EL (cell line): Measurements from ENCODE around the gene ADGRF1.
"Not testable (repeated sequence)": the region's sequence is repeated elsewhere in the genome, so short reads cannot be mapped to it uniquely, and the experiment has no call there.

Experiments
- DNase-seq: peaks from one replicate; pipeline ENCODE4 v3.0.0-alpha.2; 2016

ADGRF1 gene

DNA sequence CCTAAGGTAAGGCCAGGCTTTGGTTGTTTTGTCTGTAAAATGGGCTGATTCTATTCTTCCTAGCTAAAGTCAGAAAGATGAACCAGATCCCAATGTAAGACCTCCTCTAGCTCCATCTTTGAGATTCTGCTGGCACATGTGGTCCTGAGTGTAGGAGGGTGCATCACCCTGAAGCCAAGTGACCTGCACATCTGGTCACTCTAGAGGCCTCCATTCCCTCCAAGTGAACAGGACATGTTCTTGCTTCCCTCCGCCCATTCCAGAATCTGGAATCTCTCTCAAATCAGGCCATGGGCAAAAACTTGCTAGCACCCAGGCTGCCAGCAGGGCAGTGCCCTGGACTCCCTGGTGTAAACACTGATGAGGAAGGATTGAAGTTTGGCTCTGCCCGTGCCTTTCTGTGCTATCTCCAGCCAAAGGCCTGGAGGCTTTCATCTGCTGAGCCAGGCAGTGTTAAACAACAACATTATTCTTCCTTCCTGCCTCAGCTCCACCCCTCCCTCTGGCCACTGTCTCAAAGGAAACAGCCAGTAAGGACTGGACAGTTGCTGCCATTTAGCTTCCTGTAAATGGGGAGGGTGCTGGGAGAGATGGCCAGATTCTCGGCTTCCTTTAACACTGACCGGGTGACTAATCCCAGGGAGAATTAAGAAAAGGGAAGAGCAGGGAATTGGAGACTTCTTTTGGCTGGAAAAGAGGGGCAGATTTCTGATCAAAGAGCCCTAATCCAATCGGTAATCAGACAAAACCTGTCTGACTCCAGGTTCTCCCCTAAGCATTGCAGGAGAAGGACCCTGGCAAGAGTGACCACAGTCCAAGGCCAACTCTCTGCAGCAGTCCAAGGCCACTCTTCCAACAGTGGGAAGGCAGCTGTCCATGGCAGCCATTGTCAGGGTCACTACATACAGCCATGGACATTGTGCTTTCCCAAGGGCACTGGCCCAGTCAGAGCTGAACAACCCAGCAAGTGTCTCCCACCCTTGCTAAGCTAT, 19.5 kb upstream of the ADGRF1 start:
- peak; percentile 57 for DNase-seq

DNA sequence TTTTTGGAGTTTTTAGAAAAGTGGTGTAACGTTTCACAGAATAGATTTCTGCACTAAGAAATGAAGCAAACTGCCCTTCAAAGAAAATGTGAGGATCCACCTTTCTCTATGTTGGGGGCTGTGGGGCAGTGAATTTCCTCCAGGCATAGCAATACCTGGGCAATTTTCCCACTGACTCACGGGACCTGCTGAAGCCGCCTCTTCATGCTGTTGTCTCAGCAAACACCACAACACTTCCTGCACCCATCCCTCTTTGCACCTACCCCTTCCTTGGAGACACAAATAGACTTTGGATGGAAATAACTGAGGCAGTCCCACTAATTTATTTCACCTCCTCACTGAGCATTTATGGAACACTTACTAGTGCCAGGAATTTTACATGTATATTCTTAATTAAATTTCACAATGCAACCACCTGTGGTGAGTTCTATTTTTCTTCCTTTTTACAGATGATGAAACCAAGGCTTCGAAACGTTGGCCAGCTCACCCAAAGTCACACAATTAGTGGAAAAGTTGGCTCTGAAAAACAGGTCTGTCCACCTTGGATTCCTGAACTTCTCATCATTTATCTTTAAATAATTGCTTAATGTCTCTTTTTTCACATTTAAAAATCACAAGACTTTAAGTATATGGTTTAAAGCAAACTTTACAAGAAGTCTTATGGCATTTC, 17.2 kb upstream of the ADGRF1 start:
- no peak for DNase-seq

DNA sequence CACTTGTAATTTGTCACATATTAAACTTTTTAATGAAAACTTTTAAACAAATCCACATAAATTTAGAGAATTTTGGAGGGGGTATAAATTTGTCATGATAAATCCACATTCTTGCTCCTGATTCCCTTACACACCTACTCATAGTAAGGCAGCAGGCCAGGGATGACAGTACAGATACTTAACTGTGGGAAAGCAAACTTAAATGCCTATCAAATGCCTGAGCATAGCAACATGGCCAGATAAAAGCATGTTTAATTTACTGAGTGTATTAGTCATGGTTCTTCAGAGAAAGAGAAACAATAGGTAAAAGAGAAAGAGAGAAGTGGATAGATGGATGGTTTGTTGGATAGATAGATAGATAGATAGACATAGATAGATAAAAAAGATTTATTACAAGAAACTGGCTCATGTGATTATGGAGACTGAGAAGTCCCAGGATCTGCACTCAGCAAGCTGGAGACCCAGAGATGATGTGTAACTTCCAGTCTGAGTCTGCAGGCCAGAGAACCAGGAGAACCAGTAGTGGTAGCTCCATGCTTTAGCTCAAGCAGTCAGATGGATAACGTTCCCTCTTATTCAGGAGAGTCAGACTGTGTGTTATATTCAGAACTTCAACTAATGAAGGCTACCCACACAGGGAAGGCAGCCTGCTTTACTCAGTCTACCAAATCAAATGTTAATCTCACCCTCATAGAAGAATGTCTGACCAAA, 15.9 kb upstream of the ADGRF1 start:
- DNase-seq, result peak; percentile 49

DNA sequence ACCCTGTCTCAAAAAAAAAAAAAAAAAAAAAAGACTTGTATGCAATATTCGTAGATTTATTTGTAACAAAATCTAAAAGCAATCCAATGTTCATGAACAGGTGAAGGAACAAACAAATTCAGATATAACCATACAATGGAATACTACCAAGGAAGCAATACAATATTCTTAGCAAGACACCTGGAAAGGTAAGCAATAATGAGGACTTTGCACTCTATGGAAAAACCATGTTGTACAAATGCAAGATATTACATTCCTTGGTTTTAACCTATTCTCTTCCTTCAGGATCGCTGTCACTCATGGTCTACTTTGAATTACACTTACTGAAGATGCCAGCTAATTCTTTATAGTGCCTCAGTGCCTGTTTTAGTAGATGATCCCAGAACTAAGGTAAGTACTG, 14.7 kb upstream of the ADGRF1 start:
- DNase-seq, result no peak

DNA sequence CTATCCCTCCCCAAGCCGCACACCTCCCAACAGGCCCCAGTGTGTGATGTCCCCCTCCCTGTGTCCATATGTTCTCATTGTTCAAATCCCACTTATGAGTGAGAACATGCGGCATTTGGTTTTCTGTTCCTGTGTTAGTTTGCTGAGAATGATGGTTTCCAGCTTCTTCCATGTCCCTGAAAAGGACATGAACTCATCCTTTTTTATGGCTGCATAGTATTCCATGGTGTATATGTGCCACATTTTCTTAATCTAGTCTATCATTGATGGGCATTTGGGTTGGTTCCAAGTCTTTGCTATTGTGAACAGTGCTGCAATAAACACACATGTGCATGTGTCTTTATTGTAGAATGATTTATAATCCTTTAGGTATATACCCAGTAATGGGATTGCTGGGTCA, 12.2 kb upstream of the ADGRF1 start:
- not testable (repeated sequence) for DNase-seq

DNA sequence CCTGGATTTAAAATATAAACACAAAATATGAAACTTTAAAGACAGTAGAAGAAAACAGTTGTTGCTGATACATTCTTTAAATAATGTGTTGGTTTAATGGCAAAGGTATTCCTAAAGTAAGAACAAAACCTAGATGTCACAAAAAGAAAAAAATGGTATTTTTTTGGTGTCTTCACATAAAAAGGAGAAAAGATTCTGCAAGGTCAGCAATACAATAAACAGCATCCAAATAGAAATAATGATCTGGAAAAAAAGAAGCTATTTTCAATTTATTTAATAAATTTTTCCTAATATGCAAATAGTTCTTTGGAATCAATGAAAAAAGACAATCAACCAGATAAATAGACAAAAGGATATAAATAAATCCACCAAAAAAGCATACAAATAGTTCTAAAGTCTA, 6.5 kb upstream of the ADGRF1 start:
- DNase-seq, result no peak

DNA sequence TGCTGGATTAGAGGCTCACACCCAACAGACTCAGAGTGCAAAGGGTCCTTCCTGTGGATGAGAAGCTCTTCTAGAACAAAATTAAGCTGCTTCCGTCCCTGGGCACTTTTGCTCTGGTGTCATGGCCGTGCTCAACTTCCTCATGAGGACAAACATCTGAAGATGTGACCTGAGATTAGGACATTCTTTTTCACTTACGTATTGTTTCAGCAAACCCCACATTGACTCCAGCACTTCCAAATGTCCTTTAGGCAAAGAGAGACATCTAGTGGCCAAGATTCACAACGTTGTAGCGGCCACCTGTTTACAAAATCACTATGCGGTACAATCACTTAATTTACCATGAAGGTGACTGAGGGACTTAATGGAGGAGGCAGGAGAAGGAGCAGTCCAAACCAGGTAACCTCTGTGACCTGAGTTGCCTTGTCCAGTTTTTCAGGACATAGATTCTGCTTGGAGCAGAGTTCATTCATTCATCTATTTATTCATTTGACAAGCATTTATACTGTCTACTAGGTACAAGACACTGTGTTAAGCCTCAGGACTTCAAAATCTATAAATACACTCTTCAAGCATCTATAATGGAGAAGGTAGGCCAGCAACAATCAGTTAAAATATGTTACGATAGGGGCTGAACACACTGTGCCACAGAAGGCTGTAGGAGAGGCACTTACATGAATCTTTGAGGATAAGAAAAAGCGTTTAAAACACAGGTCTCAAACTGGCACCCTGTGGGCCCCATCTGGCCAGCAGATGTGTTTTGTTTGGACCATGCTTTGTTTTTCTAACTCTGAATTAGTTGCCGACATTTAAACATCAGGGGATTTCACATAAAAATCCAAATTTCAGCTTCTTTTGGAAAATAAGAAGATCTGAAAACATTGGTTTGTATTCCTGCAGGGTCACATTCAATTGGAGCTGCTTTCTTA, 5.6 kb upstream of the ADGRF1 start:
- peak; percentile 87 for DNase-seq

DNA sequence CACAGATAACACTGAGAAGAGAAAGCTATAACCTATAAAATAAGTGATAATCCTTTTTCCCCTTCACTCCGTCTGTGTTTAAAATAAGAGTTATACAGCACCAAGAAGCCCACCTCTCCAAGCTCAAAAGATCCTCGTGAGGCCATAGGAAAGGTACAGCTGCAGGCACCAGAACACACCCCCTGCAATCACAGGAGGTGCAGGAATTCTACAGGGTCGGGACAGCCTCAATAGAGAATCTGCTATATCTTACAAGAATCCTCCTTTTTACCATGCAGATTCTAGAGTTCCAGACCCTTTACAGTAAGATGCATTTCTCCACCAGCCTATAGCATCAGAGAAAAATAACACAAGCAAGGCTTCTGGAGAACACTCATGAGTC, 5.0 kb upstream of the ADGRF1 start:
- no peak for DNase-seq

- peak; percentile 62 for DNase-seq
These were observed 2.3 kb upstream of the ADGRF1 start for GRCh38 chr6:47044397-47044796.

- no peak for DNase-seq
These were observed 1.2 kb upstream of the ADGRF1 start for GRCh38 chr6:47043286-47043685.

DNA sequence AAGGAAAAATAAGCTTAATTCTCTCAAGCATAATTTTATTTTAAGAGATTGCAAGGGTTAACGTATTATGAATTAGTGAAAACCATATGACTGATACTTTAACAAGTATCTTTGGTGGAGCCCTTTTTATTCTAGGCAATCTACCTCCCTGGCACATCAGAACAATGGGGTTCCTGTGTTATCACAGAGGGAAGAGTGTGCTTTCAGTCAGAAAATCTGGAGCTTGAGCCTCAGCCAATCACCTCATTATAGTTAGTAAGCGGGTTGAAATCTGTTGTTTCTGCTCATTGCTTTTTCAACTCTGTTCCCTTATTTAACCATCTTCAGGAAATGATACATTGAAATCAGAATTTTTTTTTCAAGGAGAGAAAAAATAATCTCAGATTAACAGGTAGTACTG, 391 bp downstream of the ADGRF1 start:
- no peak for DNase-seq

DNA sequence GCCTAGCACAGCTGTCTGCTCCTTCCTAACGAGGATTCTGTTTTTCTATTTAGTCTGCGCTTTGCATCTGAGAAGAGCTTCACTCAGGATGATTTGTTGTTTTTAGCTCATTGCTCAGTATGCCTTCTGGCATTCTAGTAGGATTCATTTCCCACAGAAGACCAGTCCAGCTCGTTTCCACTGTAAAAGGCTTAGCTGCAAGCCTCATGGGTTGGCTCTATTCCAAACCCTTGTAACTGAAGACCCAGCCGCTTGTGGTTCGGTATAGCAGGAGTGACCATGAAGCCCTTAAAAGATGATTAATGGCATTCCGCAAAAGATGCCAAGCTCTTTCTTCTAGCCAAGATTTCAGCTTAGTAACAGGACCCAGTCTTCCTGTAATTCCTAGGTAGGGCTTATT, 7.2 kb downstream of the ADGRF1 start:
- DNase-seq, result peak; percentile 97

GRCh38 chr6:47034421-47034820, 7.7 kb downstream of the ADGRF1 start:
- DNase-seq, result peak; percentile 6

DNA sequence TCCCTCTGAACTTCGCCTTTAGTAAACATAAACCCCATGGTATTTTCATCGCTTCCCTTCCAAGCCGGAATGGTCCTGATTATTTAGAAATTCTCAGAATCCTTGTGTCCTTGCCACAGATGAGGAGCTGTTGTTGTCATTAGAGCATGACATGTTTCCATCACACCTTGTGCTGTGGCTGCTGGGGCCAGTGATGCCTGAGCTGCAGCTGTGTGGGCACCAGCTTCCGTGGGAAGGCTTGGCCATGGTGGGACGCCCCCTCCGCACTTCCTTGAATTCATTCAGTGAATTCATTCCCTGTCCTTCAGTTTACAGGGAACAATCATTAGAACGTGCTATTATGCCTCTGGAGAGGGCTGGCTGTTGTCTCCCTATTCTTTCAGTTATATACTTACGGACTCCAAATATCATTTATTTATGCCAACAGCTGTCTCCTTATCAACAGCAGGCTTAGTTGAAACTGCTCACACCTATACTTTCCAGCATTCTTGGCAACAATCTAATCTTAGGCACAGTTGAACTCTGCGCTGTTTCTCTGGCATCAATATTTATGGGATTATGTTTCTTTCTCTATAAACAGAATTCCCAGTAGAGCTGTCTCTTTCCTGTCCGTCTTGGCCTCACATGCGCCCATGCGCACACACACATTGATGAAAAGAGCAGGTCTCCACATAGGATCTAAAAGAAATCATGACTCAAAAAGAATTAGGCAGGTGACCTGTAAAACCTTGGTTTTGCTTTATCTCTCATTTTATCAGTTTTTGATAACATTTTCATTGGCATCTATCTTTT, 9.0 kb downstream of the ADGRF1 start:
- DNase-seq, result no peak

GRCh38 chr6:47031656-47032055, 10.5 kb downstream of the ADGRF1 start:
- no peak for DNase-seq

GRCh38 chr6:47029865-47030561, 12.1 kb downstream of the ADGRF1 start:
- no peak for DNase-seq

GRCh38 chr6:47028835-47029360, 13.2 kb downstream of the ADGRF1 start:
- DNase-seq, result no peak

- no peak for DNase-seq
These were observed 14.8 kb downstream of the ADGRF1 start for GRCh38 chr6:47027315-47027714.

- DNase-seq, result no peak
These were observed 15.5 kb downstream of the ADGRF1 start for GRCh38 chr6:47026679-47027078.

DNA sequence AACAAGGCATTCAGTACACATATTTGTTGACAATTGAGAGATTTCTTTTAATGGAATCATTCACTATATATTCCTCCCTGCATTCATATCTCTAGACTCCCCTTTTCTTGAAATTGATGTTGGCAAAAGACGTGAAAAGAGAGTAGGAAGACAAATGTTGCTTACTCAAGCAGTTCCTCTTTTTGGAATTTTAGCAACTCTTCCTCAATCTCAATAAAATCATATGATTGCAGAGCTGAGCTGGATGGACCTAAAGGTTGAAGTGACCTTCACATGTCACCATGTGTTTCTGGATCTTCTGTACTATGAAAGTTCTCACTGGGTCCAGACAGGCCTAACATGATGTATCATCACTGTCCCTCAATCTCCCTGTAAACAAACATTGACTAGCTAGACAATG, 18.6 kb downstream of the ADGRF1 start:
- DNase-seq, result no peak

GRCh38 chr6:47022191-47022590, 19.9 kb downstream of the ADGRF1 start:
- DNase-seq, result no peak
